H1 (cell line): Measurements from ENCODE around the gene TAS2R30. TPM values are rescaled to one million over a fixed set of nuclear protein-coding genes. Genes with fewer than 3 reads are reported as not detected.

ENCODE experiments used
- CTCF ChIA-PET: fragments of 300-600 bp; sonication (Branson Sonifier 250); formaldehyde crosslinking; loops from one replicate; lab custom pipeline; 2021; ENCODE audit not compliant: partially characterized antibody; lab: Charles Lee
- POLR2A ChIA-PET: fragments of 300-600 bp; sonication (Branson Sonifier 250); formaldehyde crosslinking; loops from one replicate; lab custom pipeline; 2021; ENCODE audit warnings: inconsistent platforms; ENCODE audit not compliant: partially characterized antibody; lab: Charles Lee
- DNase-seq, 2 experiments: peaks; one replicate each; pipeline versions ENCODE4 v3.0.0 to v3.0.0-alpha.2; 2010 to 2022; ENCODE audit warnings: low spot score in 2 of 2, low read depth in 1 of 2, mixed read lengths in 1 of 2
- FAIRE-seq: peaks from 2 replicates; lab custom pipeline; 2011; peaks lifted over from hg19 to GRCh38; lab: Jason Lieb, UNC
- H2AFZ ChIP-seq: 2 replicates; pipeline ENCODE4 v1.8.1; 2012; ENCODE audit warnings: low read length, inconsistent platforms
- H2AK5ac ChIP-seq: 2 replicates; pipeline ENCODE4 v1.6.1; 2013; ENCODE audit warnings: low read depth, low read length
- H2BK120ac ChIP-seq: replicated peaks from 2 replicates; pipeline ENCODE3; 2013; ENCODE audit warnings: low read depth, low read length, inconsistent platforms
- H2BK12ac ChIP-seq: 2 replicates; pipeline ENCODE4 v1.6.1; 2013; ENCODE audit warnings: low read depth, low read length
- H2BK15ac ChIP-seq: 2 replicates; pipeline ENCODE4 v1.6.1; 2013; ENCODE audit warnings: low read length
- H2BK20ac ChIP-seq: 2 replicates; pipeline ENCODE4 v1.6.1; 2013; ENCODE audit warnings: low read length
- H2BK5ac ChIP-seq: 2 replicates; pipeline ENCODE4 v1.6.1; 2013; ENCODE audit warnings: low read depth, low read length
- H3K14ac ChIP-seq: 2 replicates; pipeline ENCODE4 v1.6.1; 2013; ENCODE audit warnings: inconsistent platforms; ENCODE audit not compliant: insufficient read length
- H3K18ac ChIP-seq: 2 replicates; pipeline ENCODE4 v1.6.1; 2013; ENCODE audit warnings: low read length; ENCODE audit errors: extremely low read depth
- H3K23ac ChIP-seq: 2 replicates; pipeline ENCODE4 v1.6.1; 2013; ENCODE audit warnings: inconsistent platforms; ENCODE audit not compliant: insufficient read length
- H3K23me2 ChIP-seq: 2 replicates; pipeline ENCODE4 v1.6.1; 2013; ENCODE audit warnings: low read depth, low read length
- H3K27ac ChIP-seq: 2 replicates; pipeline ENCODE4 v1.6.1; 2011; ENCODE audit warnings: low read depth, low read length, inconsistent platforms
- H3K27me3 ChIP-seq, 4 experiments: replicated peaks in 1 of 4; 1 replicate in 1 of 4; 2 replicates in 3 of 4; pipeline versions ENCODE4 v1.6.1 to v1.8.1; 2011 to 2013; ENCODE audit warnings: low read length in 3 of 4, mild to moderate bottlenecking in 3 of 4, inconsistent platforms in 2 of 4, mixed read lengths in 2 of 4, moderate library complexity in 1 of 4; ENCODE audit not compliant: control insufficient read depth in 3 of 4, insufficient read depth in 3 of 4; ENCODE audit errors: extremely low read depth in 1 of 4
- H3K36me3 ChIP-seq, 4 experiments: 2 replicates each; pipeline versions ENCODE4 v1.6.1 to v1.8.1; 2011 to 2013; ENCODE audit warnings: mild to moderate bottlenecking in 4 of 4, low read length in 3 of 4, moderate library complexity in 2 of 4, control low read depth in 1 of 4, inconsistent platforms in 1 of 4; ENCODE audit not compliant: insufficient read depth in 4 of 4, control insufficient read depth in 2 of 4
- H3K4ac ChIP-seq: replicated peaks from 2 replicates; pipeline ENCODE3; 2013; ENCODE audit warnings: low read length, low read depth, mixed read lengths, inconsistent platforms; ENCODE audit not compliant: insufficient read length
- H3K4me1 ChIP-seq, 4 experiments: replicated peaks in 1 of 4; 1 replicate in 1 of 4; 2 replicates in 3 of 4; pipeline versions ENCODE4 v1.6.1 to v1.8.1; 2011 to 2013; ENCODE audit warnings: low read length in 3 of 4, inconsistent platforms in 2 of 4, mixed read lengths in 1 of 4; ENCODE audit not compliant: insufficient read depth in 4 of 4, control insufficient read depth in 3 of 4
- H3K4me2 ChIP-seq, 2 experiments: 2 replicates each; pipeline versions ENCODE4 v1.6.1 to v1.8.1; 2011 to 2013; ENCODE audit warnings: low read depth in 2 of 2, low read length in 2 of 2, control low read depth in 1 of 2, inconsistent platforms in 1 of 2, mild to moderate bottlenecking in 1 of 2; ENCODE audit not compliant: insufficient read depth in 1 of 2
- H3K4me3 ChIP-seq, 4 experiments: fragments of 200-600, 300-600 bp in 1 of 4; sonication (generic), shearing (Covaris generic), sonication (Bioruptor Twin) in 1 of 4; 2 replicates each; pipeline versions ENCODE4 v1.5.1 to v1.8.1; 2011 to 2016; ENCODE audit warnings: low read length in 4 of 4, low read depth in 3 of 4, control low read depth in 2 of 4, inconsistent platforms in 2 of 4, mild to moderate bottlenecking in 2 of 4, mixed read lengths in 1 of 4, moderate library complexity in 1 of 4; ENCODE audit not compliant: insufficient read depth in 2 of 4; ENCODE audit errors: extremely low read depth in 1 of 4
- H3K56ac ChIP-seq: replicated peaks from 2 replicates; pipeline ENCODE3; 2013; ENCODE audit warnings: low read depth, mild to moderate bottlenecking, mixed read lengths, low read length, inconsistent platforms; ENCODE audit not compliant: insufficient read length
- H3K79me1 ChIP-seq: 2 replicates; pipeline ENCODE4 v1.6.1; 2013; ENCODE audit warnings: low read depth, low read length, control low read depth
- H3K79me2 ChIP-seq, 2 experiments: 2 replicates each; pipeline versions ENCODE4 v1.6.1 to v1.8.1; 2012 to 2013; ENCODE audit warnings: low read length in 2 of 2, mild to moderate bottlenecking in 2 of 2, inconsistent platforms in 1 of 2; ENCODE audit not compliant: insufficient read depth in 2 of 2, control insufficient read depth in 1 of 2
- H3K9ac ChIP-seq, 4 experiments: replicated peaks in 1 of 4; 1 replicate in 1 of 4; 2 replicates in 3 of 4; pipeline versions ENCODE4 v1.6.1 to v1.8.1; 2011 to 2013; ENCODE audit warnings: low read depth in 3 of 4, low read length in 3 of 4, control low read depth in 2 of 4, mild to moderate bottlenecking in 2 of 4, moderate library complexity in 2 of 4, inconsistent platforms in 1 of 4; ENCODE audit errors: extremely low read depth in 1 of 4
- H3K9me3 ChIP-seq, 2 experiments: 2 replicates each; pipeline versions ENCODE4 v1.6.1 to v1.8.1; 2012 to 2013; ENCODE audit warnings: mild to moderate bottlenecking in 2 of 2, moderate library complexity in 2 of 2, control low read depth in 1 of 2, inconsistent platforms in 1 of 2, low read depth in 1 of 2, low read length in 1 of 2, mixed read lengths in 1 of 2; ENCODE audit not compliant: insufficient read depth in 2 of 2
- H4K20me1 ChIP-seq, 2 experiments: replicated peaks in 1 of 2; 2 replicates each; pipeline versions ENCODE3 to v1.8.1; 2011 to 2013; ENCODE audit warnings: inconsistent platforms in 2 of 2, low read length in 2 of 2, mild to moderate bottlenecking in 1 of 2; ENCODE audit not compliant: insufficient read depth in 2 of 2, control insufficient read depth in 1 of 2
- H4K5ac ChIP-seq: 2 replicates; pipeline ENCODE4 v1.6.1; 2013; ENCODE audit warnings: low read length, low read depth, mixed read lengths, inconsistent platforms; ENCODE audit not compliant: insufficient read length
- H4K8ac ChIP-seq: 2 replicates; pipeline ENCODE4 v1.8.0; 2013; ENCODE audit warnings: mild to moderate bottlenecking, moderate library complexity, low read length, inconsistent platforms; ENCODE audit not compliant: insufficient read depth; ENCODE audit errors: extremely low read depth
- H4K91ac ChIP-seq: replicated peaks from 2 replicates; pipeline ENCODE3; 2013; ENCODE audit warnings: low read length, mixed read lengths, inconsistent platforms; ENCODE audit not compliant: insufficient read length
- ASH2L ChIP-seq: fragments of 200-600, 300-600 bp; sonication (generic); IDR thresholded peaks from one replicate; pipeline ENCODE4 v1.7.1; 2017; ENCODE audit warnings: low read length
- BCL11A ChIP-seq, 2 experiments: IDR thresholded peaks; one replicate each; pipeline ENCODE4 v1.6.1; 2011; ENCODE audit warnings: low read depth in 2 of 2, low read length in 2 of 2, mild to moderate bottlenecking in 2 of 2
- CHD1 ChIP-seq: IDR thresholded peaks from 2 replicates; pipeline ENCODE4 v1.6.1; 2012; ENCODE audit warnings: low read depth, low read length, improper control_type of control experiment
- CHD2 ChIP-seq: IDR thresholded peaks from 2 replicates; pipeline ENCODE4 v1.6.1; 2012; ENCODE audit warnings: low read length, improper control_type of control experiment
- GABPA ChIP-seq: IDR thresholded peaks from 2 replicates; pipeline ENCODE4 v1.6.1; 2011; ENCODE audit warnings: mild to moderate bottlenecking, low read length, moderate library complexity, borderline replicate concordance; ENCODE audit not compliant: insufficient read depth
- JUND ChIP-seq: IDR thresholded peaks from 2 replicates; pipeline ENCODE4 v1.6.1; 2011; ENCODE audit warnings: mild to moderate bottlenecking, improper control_type of control experiment, low read length
- PHF8 ChIP-seq: fragments of 200-600 bp; sonication (generic); conservative IDR thresholded peaks from 2 replicates; pipeline ENCODE4 v1.7.1; 2012; ENCODE audit warnings: low read depth, mild to moderate bottlenecking, inconsistent platforms, low read length, moderate library complexity
- POLR2AphosphoS5 ChIP-seq: IDR thresholded peaks from 2 replicates; pipeline ENCODE4 v1.6.1; 2011; ENCODE audit warnings: low read depth, low read length
- SIRT6 ChIP-seq: IDR thresholded peaks from one replicate; pipeline ENCODE4 v1.7.1; 2012; ENCODE audit warnings: low read length, inconsistent platforms
- SIX5 ChIP-seq: IDR thresholded peaks from 2 replicates; pipeline ENCODE4 v1.6.1; 2011; ENCODE audit warnings: mild to moderate bottlenecking, low read depth, low read length
- TCF12 ChIP-seq: IDR thresholded peaks from 2 replicates; pipeline ENCODE4 v1.6.1; 2011; ENCODE audit warnings: low read depth, mild to moderate bottlenecking, low read length
- USF2 ChIP-seq: IDR thresholded peaks from 2 replicates; pipeline ENCODE4 v1.6.1; 2011; ENCODE audit warnings: low read length, improper control_type of control experiment
- WGBS, 2 experiments: shearing (Covaris generic) in 1 of 2; methylation state at CpG; one replicate each; pipeline versions ENCODE4 v1.1.6 to v1.1.7; 2013 to 2015; ENCODE audit warnings: low lambda C conversion rate in 2 of 2, mixed read lengths in 2 of 2, inconsistent platforms in 1 of 2, low coverage in 1 of 2, missing lambda C conversion rate in 1 of 2; ENCODE audit not compliant: insufficient replicate concordance in 2 of 2, insufficient coverage in 1 of 2, insufficient read length in 1 of 2; ENCODE audit errors: extremely low coverage in 1 of 2, missing lambda C conversion rate in 1 of 2; 5-methylcytosine and 5-hydroxymethylcytosine counted together
- polyA plus RNA-seq, 7 experiments: library from polyadenylated mRNA; depleted of rRNA in 3 of 7; stranded (reverse) in 5 of 7; unstranded in 2 of 7; fragments of >200 nt in 5 of 7; fragments of 200-250 nt in 2 of 7; gene quantifications; 1 replicate in 5 of 7; 2 replicates in 1 of 7; 4 replicates in 1 of 7; pipeline versions ENCODE4 v1.2.1 to v1.2.3, GENCODE V29; 2011 to 2013; ENCODE audit warnings: missing spikeins in 2 of 7, mixed read lengths in 2 of 7
- total RNA-seq: library from RNA; stranded (reverse); fragmentation: NEBNext Ultra II Directional; extraction: Animal tissue kit (Norgen Biotek cat#: 25700); gene quantifications from 2 replicates; pipeline ENCODE4 v1.2.1, GENCODE V29; 2021

Gene TAS2R30
- total and polyA plus RNA-seq, 2 of the 8 experiments (the other 6 are each of a cell fraction or from before 2014, with no cell fraction given), result 0.33 to 1.0 TPM

- Histone ChIP-seq H2BK120ac (no peak overlapping the region), H2AFZ (no peak overlapping the region), H3K27me3 (no peaks in the 10 kb centered on the region), H3K4me3 (no peak overlapping the region), H3K18ac (no peak overlapping the region), H3K9me3 (peaks cover 0 to 3% of the 10 kb centered on the region in 2 experiments; a peak in 1 of 4 replicates), H3K23ac (no peak overlapping the region), H2BK12ac (no peak overlapping the region), H3K23me2 (no peaks in the 10 kb centered on the region), H2AK5ac (no peak overlapping the region), H3K79me1 (no peaks in the 10 kb centered on the region), H2BK15ac (no peak overlapping the region), H3K4me2 (no peak overlapping the region), H3K4ac (no peak overlapping the region), H3K4me1 (no peaks in the 10 kb centered on the region), H3K56ac (no peak overlapping the region), H4K5ac (no peak overlapping the region), H3K14ac (no peak overlapping the region), H3K27ac (no peak overlapping the region), H2BK5ac (no peak overlapping the region), H4K91ac (no peak overlapping the region), H3K36me3 (peaks cover 0 to 5% (median 0%) of the 10 kb centered on the region in 4 experiments; a peak in 2 of 8 replicates), H4K8ac (no peak overlapping the region), H3K9ac (no peak overlapping the region), H2BK20ac (no peak overlapping the region), H3K79me2 (peaks cover 4 to 86% of the 10 kb centered on the region in 2 experiments; a peak in 3 of 4 replicates), H4K20me1 (no peaks in the 10 kb centered on the region)
- 64% methylated on average over 2 of the region's 2 CpGs; no CpG with 5 or more reads in 1 of the 2 experiments for WGBS, 2 experiments
- FAIRE-seq, result no peak
- no peak for DNase-seq
- ChIA-PET POLR2A (no interaction called here), CTCF (interaction anchor here (0.8 to 1.2 kb wide), 3 partner anchors 12 to 16 kb away, joined by 3 read pairs; no protein-coding TSS in a partner anchor)
- no peak for TF ChIP-seq CHD1
- TF ChIP-seq GABPA, result no peak
- TF ChIP-seq POLR2AphosphoS5, result no peak
- no peak for TF ChIP-seq CHD2
- TF ChIP-seq BCL11A (IDR thresholded peaks at IDR 0.05; ENCODE audit: low read depth in 2 of 2, low read length in 2 of 2), result no peak
- TF ChIP-seq ASH2L, result no peak
- no peak for TF ChIP-seq PHF8
- no peak for TF ChIP-seq USF2
- no peak for TF ChIP-seq JUND
- TF ChIP-seq SIX5, result no peak
- no peak for TF ChIP-seq TCF12
- no peak for TF ChIP-seq SIRT6
Observed at GRCh38 chr12:11143352-11143751, 8.9 kb upstream of the TAS2R30 start.
